ENCODE measurements around the gene MYO1H. TPM values are rescaled to one million over a fixed set of nuclear protein-coding genes. Genes with fewer than 3 reads are reported as not detected.

MYO1H gene
- total RNA-seq, 4 donors from 2014 or later: not detected

DNA sequence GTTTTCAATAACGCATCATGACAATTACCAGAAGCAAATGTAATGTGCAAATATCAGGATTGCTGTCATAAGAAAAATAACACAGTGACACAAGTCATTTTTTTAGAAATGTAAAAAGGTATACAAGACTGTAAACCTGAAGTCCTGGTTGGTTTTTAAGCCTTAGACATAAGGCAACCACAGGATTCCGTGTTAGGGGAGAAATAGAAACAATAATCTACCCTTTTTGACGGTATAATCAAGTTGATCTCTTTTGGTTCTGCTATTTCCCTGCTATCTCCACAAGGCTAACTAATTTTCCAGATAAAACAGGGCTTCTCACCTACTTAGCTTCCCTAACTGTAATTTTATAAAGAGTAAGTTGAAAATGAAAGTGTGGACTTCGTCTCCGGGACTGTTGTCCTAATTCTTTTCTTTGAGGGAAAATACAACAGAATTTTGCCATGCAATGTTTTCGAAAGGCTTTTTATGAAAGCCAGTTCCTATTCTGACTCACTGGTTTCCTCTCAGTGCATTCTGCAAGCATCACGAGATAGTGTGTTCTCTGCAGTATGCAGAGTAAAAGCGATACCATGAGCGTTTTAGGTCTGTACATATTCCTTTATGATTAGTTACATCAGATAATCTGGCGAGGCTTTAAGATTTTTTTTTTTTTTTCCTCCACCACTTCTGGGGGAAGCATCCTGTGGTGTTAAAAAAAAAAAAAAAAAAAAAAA, 10.6 kb downstream of the MYO1H start:
- no peaks in the 10 kb centered on the region for H3K9me3 ChIP-seq
- intact Hi-C loops (cut with DNase I; ENCODE audit: low total_unique reads): no loop called here
- no peaks in the 10 kb centered on the region for H3K4me1 ChIP-seq
- TF ChIP-seq CTCF (IDR thresholded peaks at IDR 0.05) (no peak), POLR2A (IDR thresholded peaks at IDR 0.05) (no peak), POLR2AphosphoS5 (IDR thresholded peaks at IDR 0.05) (no peak), EP300 (IDR thresholded peaks at IDR 0.05; ENCODE audit: low read depth) (no peak)
- WGBS, 2 donors (ENCODE audit: low coverage in 1 of 2): 52 to 61% methylated on average over 9 to 10 of the region's 10 CpGs
- H3K27me3 ChIP-seq: peaks cover 9% of the 10 kb centered on the region
- H3K4me3 ChIP-seq: no peak overlapping the region
- in situ Hi-C loops (cut with MboI; ENCODE audit: low pct_ligation_motif_present in 1 of 4, low pct_unique_long_range_greater_than_20kb in 1 of 4, low sequenced_read_pairs in 3 of 4): no loop called here
- H3K36me3 ChIP-seq: no peaks in the 10 kb centered on the region
- no peak overlapping the region for H3K27ac ChIP-seq
- no peak for DNase-seq

GRCh38 chr12:109359131-109359690, 11.5 kb downstream of the MYO1H start:
- Histone ChIP-seq H3K27me3 (peaks cover 9% of the 10 kb centered on the region), H3K36me3 (no peaks in the 10 kb centered on the region), H3K27ac (no peak overlapping the region), H3K4me3 (no peak overlapping the region), H3K4me1 (no peaks in the 10 kb centered on the region), H3K9me3 (no peaks in the 10 kb centered on the region)
- intact Hi-C loops (cut with DNase I; ENCODE audit: low total_unique reads): no loop called here
- TF ChIP-seq CTCF (IDR thresholded peaks at IDR 0.05) (no peak), EP300 (IDR thresholded peaks at IDR 0.05; ENCODE audit: low read depth) (no peak), POLR2AphosphoS5 (IDR thresholded peaks at IDR 0.05) (no peak), POLR2A (IDR thresholded peaks at IDR 0.05) (no peak)
- DNase-seq: no peak
- 89 to 92% methylated on average over 20 of the region's 20 CpGs for WGBS, 2 donors (ENCODE audit: low coverage in 1 of 2)
- in situ Hi-C loops (cut with MboI; ENCODE audit: low pct_ligation_motif_present in 1 of 4, low pct_unique_long_range_greater_than_20kb in 1 of 4, low sequenced_read_pairs in 3 of 4): no loop called here

GRCh38 chr12:109369831-109370230, 22.1 kb downstream of the MYO1H start:
- in situ Hi-C loops (cut with MboI; ENCODE audit: low pct_ligation_motif_present in 1 of 4, low pct_unique_long_range_greater_than_20kb in 1 of 4, low sequenced_read_pairs in 3 of 4): no loop called here
- DNase-seq: no peak
- Histone ChIP-seq H3K9me3 (no peaks in the 10 kb centered on the region), H3K4me3 (no peak overlapping the region), H3K4me1 (no peaks in the 10 kb centered on the region), H3K27ac (no peak overlapping the region), H3K27me3 (no peaks in the 10 kb centered on the region), H3K36me3 (no peaks in the 10 kb centered on the region)
- TF ChIP-seq EP300 (IDR thresholded peaks at IDR 0.05; ENCODE audit: low read depth): no peak
- no peak for TF ChIP-seq POLR2A (IDR thresholded peaks at IDR 0.05)
- no peak for TF ChIP-seq POLR2AphosphoS5 (IDR thresholded peaks at IDR 0.05)
- no peak for TF ChIP-seq CTCF (IDR thresholded peaks at IDR 0.05)
- intact Hi-C loops (cut with DNase I; ENCODE audit: low total_unique reads): no loop called here
- WGBS, 2 donors (ENCODE audit: low coverage in 1 of 2): 82 to 84% methylated on average over 3 to 5 of the region's 5 CpGs

DNA sequence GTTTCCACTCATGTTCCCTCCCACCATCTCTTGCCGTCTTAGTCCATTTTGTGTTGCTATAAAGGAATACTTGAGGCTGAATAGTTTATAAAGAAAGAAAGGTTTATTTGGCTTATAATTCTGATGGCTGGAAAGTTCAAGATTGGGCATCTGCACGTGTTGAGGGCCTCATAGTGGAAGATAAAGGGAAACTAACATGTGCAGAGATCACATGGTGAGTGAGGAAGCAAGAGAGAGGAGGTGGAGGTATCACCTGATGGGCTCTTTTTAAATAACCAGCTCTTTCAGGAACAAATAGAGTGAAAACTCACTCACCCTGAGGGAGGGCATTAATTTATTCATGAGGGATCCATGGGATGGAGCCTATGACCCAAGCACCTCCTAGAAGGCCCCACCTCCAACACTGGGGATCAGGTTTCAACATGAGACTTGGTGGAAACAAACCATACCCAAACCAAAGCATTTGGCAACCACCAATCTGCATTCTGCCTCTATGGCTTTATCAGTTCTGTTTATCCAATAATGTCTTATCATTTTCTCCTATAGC, 29.5 kb downstream of the MYO1H start:
- WGBS, 2 donors (ENCODE audit: low coverage in 1 of 2): 58 to 60% methylated on average over 2 of the region's 2 CpGs
- Histone ChIP-seq H3K4me3 (no peak overlapping the region), H3K4me1 (no peaks in the 10 kb centered on the region), H3K9me3 (no peaks in the 10 kb centered on the region), H3K27ac (no peak overlapping the region), H3K36me3 (no peaks in the 10 kb centered on the region), H3K27me3 (peaks cover 3% of the 10 kb centered on the region)
- in situ Hi-C loops (cut with MboI; ENCODE audit: low pct_ligation_motif_present in 1 of 4, low pct_unique_long_range_greater_than_20kb in 1 of 4, low sequenced_read_pairs in 3 of 4): loop anchor here in 1 of 4 donors (25.0 kb wide), 1 partner anchor 265 kb away; the partner anchor contains the start of gene ACACB
- no peak for DNase-seq
- intact Hi-C loops (cut with DNase I; ENCODE audit: low total_unique reads): no loop called here
- TF ChIP-seq POLR2A (IDR thresholded peaks at IDR 0.05) (no peak), EP300 (IDR thresholded peaks at IDR 0.05; ENCODE audit: low read depth) (no peak), CTCF (IDR thresholded peaks at IDR 0.05) (no peak), POLR2AphosphoS5 (IDR thresholded peaks at IDR 0.05) (no peak)
